ENCODE results near the gene KMO. TPM values are rescaled to one million over a fixed set of nuclear protein-coding genes. Genes with fewer than 3 reads are reported as not detected.

Gene KMO
- total RNA-seq, 1 donor from 2014 or later = 4.7 TPM

GRCh38 chr1:241579434-241579833 is 47.3 kb downstream of the KMO start:
- Histone ChIP-seq H3K27ac (no peak overlapping the region), H3K9me3 (no peaks in the 10 kb centered on the region), H3K27me3 (no peaks in the 10 kb centered on the region), H3K36me3 (no peaks in the 10 kb centered on the region), H3K4me3 (no peak overlapping the region), H3K4me1 (no peaks in the 10 kb centered on the region)
- TF ChIP-seq POLR2A (IDR thresholded peaks at IDR 0.05) = no peak
- no peak for DNase-seq (ENCODE audit: extremely low spot score in 2 of 2)
- intact Hi-C loops (cut with DNase I) = no loop called here

GRCh38 chr1:241582921-241583321 is 50.7 kb downstream of the KMO start:
- no peak for TF ChIP-seq POLR2A (IDR thresholded peaks at IDR 0.05)
- no peak for TF ChIP-seq CTCF (IDR thresholded peaks at IDR 0.05)
- TF ChIP-seq POLR2AphosphoS5 (IDR thresholded peaks at IDR 0.05; ENCODE audit: insufficient read depth in 1 of 2, low read depth in 1 of 2) = no peak
- H3K27me3 ChIP-seq = no peaks in the 10 kb centered on the region
- intact Hi-C loops (cut with DNase I) = no loop called here
- H3K27ac ChIP-seq = no peak overlapping the region
- H3K36me3 ChIP-seq = no peaks in the 10 kb centered on the region
- no peaks in the 10 kb centered on the region for H3K4me1 ChIP-seq
- H3K9me3 ChIP-seq = no peaks in the 10 kb centered on the region
- no peak overlapping the region for H3K4me3 ChIP-seq
- no peak for DNase-seq (ENCODE audit: extremely low spot score in 2 of 2)

- no peak overlapping the region for H3K4me3 ChIP-seq
- DNase-seq (ENCODE audit: extremely low spot score in 2 of 2) = no peak
- H3K27ac ChIP-seq = no peak overlapping the region
- H3K9me3 ChIP-seq = no peaks in the 10 kb centered on the region
- H3K27me3 ChIP-seq = no peaks in the 10 kb centered on the region
- no peak for TF ChIP-seq POLR2AphosphoS5 (IDR thresholded peaks at IDR 0.05; ENCODE audit: insufficient read depth in 1 of 2, low read depth in 1 of 2)
- TF ChIP-seq CTCF (IDR thresholded peaks at IDR 0.05) = no peak
- TF ChIP-seq POLR2A (IDR thresholded peaks at IDR 0.05) = no peak
- intact Hi-C loops (cut with DNase I) = no loop called here
- no peaks in the 10 kb centered on the region for H3K4me1 ChIP-seq
- no peaks in the 10 kb centered on the region for H3K36me3 ChIP-seq
Measured at GRCh38 chr1:241586905-241587512, 54.8 kb downstream of the KMO start.

- Histone ChIP-seq H3K4me1 (no peaks in the 10 kb centered on the region), H3K27ac (no peak overlapping the region), H3K36me3 (no peaks in the 10 kb centered on the region), H3K9me3 (no peaks in the 10 kb centered on the region), H3K27me3 (no peaks in the 10 kb centered on the region), H3K4me3 (no peak overlapping the region)
- intact Hi-C loops (cut with DNase I) = no loop called here
- no peak for TF ChIP-seq POLR2A (IDR thresholded peaks at IDR 0.05)
- no peak for TF ChIP-seq POLR2AphosphoS5 (IDR thresholded peaks at IDR 0.05; ENCODE audit: insufficient read depth in 1 of 2, low read depth in 1 of 2)
- no peak for TF ChIP-seq CTCF (IDR thresholded peaks at IDR 0.05)
- no peak for DNase-seq (ENCODE audit: extremely low spot score in 2 of 2)
Measured at GRCh38 chr1:241589521-241589920, 57.3 kb downstream of the KMO start.

- Histone ChIP-seq H3K27ac (no peak overlapping the region), H3K9me3 (no peaks in the 10 kb centered on the region), H3K36me3 (no peaks in the 10 kb centered on the region), H3K4me1 (no peaks in the 10 kb centered on the region), H3K27me3 (no peaks in the 10 kb centered on the region), H3K4me3 (no peak overlapping the region)
- intact Hi-C loops (cut with DNase I) = no loop called here
- no peak for DNase-seq (ENCODE audit: extremely low spot score in 2 of 2)
- TF ChIP-seq POLR2A (IDR thresholded peaks at IDR 0.05) = no peak
- TF ChIP-seq CTCF (IDR thresholded peaks at IDR 0.05) = no peak
- TF ChIP-seq POLR2AphosphoS5 (IDR thresholded peaks at IDR 0.05; ENCODE audit: insufficient read depth in 1 of 2, low read depth in 1 of 2) = no peak
Measured at GRCh38 chr1:241590719-241591118, 58.5 kb downstream of the KMO start.
